Loucy (cell line): ENCODE results near the gene TNFSF4.

Source experiments
- H2AFZ ChIP-seq: fragments of 200-600 bp; sonication (generic); 2 replicates; pipeline ENCODE4 v1.6.0; 2016; ENCODE audit warnings: antibody characterized with exemption, mild to moderate bottlenecking, low read length, moderate library complexity
- H3F3A ChIP-seq: fragments of 200-600 bp; 2 replicates; pipeline ENCODE4 v1.6.0; 2016; ENCODE audit warnings: antibody characterized with exemption, low read depth, mild to moderate bottlenecking
- H3K27me3 ChIP-seq: fragments of 200-600 bp; sonication (generic); 2 replicates; pipeline ENCODE4 v1.6.1; 2014; ENCODE audit warnings: low read length, mild to moderate bottlenecking; ENCODE audit not compliant: insufficient read depth, poor library complexity, severe bottlenecking
- H3K36me3 ChIP-seq: fragments of 200-600 bp; sonication (generic); 2 replicates; pipeline ENCODE4 v1.6.1; 2016; ENCODE audit warnings: low read length; ENCODE audit not compliant: insufficient read depth
- H3K4me1 ChIP-seq: fragments of 200-600 bp; sonication (generic); 2 replicates; pipeline ENCODE4 v1.5.1; 2014; ENCODE audit warnings: low read length, mild to moderate bottlenecking; ENCODE audit not compliant: insufficient read depth, poor library complexity, severe bottlenecking
- H3K4me2 ChIP-seq: fragments of 200-600 bp; sonication (generic); 2 replicates; pipeline ENCODE4 v1.6.0; 2014; ENCODE audit warnings: antibody characterized with exemption, low read length, low read depth, mild to moderate bottlenecking; ENCODE audit not compliant: poor library complexity, severe bottlenecking
- H3K4me3 ChIP-seq: fragments of 200-600 bp; sonication (generic); 2 replicates; pipeline ENCODE4 v1.5.1; 2014; ENCODE audit warnings: low read length, mild to moderate bottlenecking, mixed read lengths; ENCODE audit not compliant: poor library complexity, severe bottlenecking
- H3K79me2 ChIP-seq: fragments of 200-600 bp; sonication (generic); 2 replicates; pipeline ENCODE4 v1.6.1; 2014; ENCODE audit warnings: low read length; ENCODE audit not compliant: insufficient read depth
- H3K9ac ChIP-seq: fragments of 200-600 bp; sonication (generic); 2 replicates; pipeline ENCODE4 v1.6.0; 2014; ENCODE audit warnings: mild to moderate bottlenecking, low read depth, low read length, moderate library complexity; ENCODE audit not compliant: poor library complexity, severe bottlenecking
- H3K9me2 ChIP-seq: fragments of 200-600 bp; sonication (generic); replicated peaks from 2 replicates; pipeline ENCODE4 v1.6.1; 2016; ENCODE audit warnings: low read depth, low read length, mixed read lengths
- H3K9me3 ChIP-seq: fragments of 200-600 bp; sonication (generic); 2 replicates; pipeline ENCODE4 v1.6.1; 2014; ENCODE audit warnings: mild to moderate bottlenecking, antibody characterized with exemption, low read length, low read depth; ENCODE audit not compliant: insufficient read depth
- H4K20me1 ChIP-seq: fragments of 200-600 bp; sonication (generic); 2 replicates; pipeline ENCODE4 v1.6.0; 2014; ENCODE audit warnings: antibody characterized with exemption, low read length, mild to moderate bottlenecking; ENCODE audit not compliant: insufficient read depth, poor library complexity, severe bottlenecking
- CTCF ChIP-seq: fragments of 200-600 bp; sonication (generic); conservative IDR thresholded peaks from 2 replicates; pipeline ENCODE4 v1.5.1; 2014; ENCODE audit warnings: mild to moderate bottlenecking, antibody characterized with exemption, low read length
- EZH2phosphoT487 ChIP-seq: fragments of 200-600 bp; IDR thresholded peaks from 2 replicates; pipeline ENCODE4 v1.6.1; 2018; ENCODE audit warnings: antibody characterized with exemption, mild to moderate bottlenecking, moderate library complexity, borderline replicate concordance

Gene TNFSF4

DNA sequence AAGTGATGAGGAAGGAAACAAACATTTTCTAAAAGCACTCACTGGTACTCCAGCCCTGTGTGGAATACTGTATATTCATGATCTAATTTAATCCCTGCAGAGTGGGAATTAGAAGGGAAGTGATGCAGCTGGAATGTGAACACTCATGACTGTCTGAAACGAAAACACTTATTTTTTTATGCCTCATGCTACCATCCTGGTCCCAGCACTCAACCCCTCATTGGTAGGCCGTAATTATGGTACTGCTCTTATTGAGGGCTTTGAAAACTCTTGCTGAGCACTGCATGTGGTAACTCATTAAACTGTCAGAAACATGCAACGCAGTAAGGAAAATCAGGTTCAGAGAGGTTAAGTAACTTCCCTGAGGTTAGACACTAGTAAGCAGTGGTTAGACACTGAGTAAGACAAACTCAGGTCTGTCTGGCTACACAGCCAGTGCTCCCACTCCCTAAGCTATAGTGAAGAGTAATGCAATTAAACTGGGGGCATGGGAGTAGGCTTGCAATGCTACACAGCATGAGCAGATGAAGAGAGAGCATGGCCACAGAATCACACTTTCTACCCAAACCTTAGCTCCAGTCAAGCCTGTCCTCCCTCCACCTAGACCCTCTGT is 17.3 kb upstream of the TNFSF4 start:
- H3K4me3 ChIP-seq, result peak overlapping the region; percentile 2
- H3F3A ChIP-seq, result no peaks in the 10 kb centered on the region
- TF ChIP-seq CTCF, result no peak
- no peak for TF ChIP-seq EZH2phosphoT487
- no peaks in the 10 kb centered on the region for H3K79me2 ChIP-seq
- peaks cover 48% of the 10 kb centered on the region for H3K4me1 ChIP-seq
- no peaks in the 10 kb centered on the region for H3K9me2 ChIP-seq
- no peaks in the 10 kb centered on the region for H3K36me3 ChIP-seq
- no peaks in the 10 kb centered on the region for H3K27me3 ChIP-seq
- peak overlapping the region; percentile 65 for H2AFZ ChIP-seq
- no peak overlapping the region for H3K9ac ChIP-seq
- H3K9me3 ChIP-seq, result no peaks in the 10 kb centered on the region
- H4K20me1 ChIP-seq, result no peaks in the 10 kb centered on the region
- peak overlapping the region; percentile 34 for H3K4me2 ChIP-seq

- Histone ChIP-seq H3F3A (no peaks in the 10 kb centered on the region), H3K79me2 (no peaks in the 10 kb centered on the region), H3K4me1 (peaks cover 52% of the 10 kb centered on the region), H3K9me3 (no peaks in the 10 kb centered on the region), H3K4me3 (no peak overlapping the region), H2AFZ (peak overlapping the region; percentile 65), H3K36me3 (no peaks in the 10 kb centered on the region), H3K4me2 (peak overlapping the region; percentile 28), H3K27me3 (no peaks in the 10 kb centered on the region), H3K9me2 (no peaks in the 10 kb centered on the region), H3K9ac (no peak overlapping the region), H4K20me1 (no peaks in the 10 kb centered on the region)
- TF ChIP-seq CTCF (no peak), EZH2phosphoT487 (no peak)
Observed at GRCh38 chr1:173223031-173223380, 15.9 kb upstream of the TNFSF4 start.

GRCh38 chr1:173222149-173223030 is 15.3 kb upstream of the TNFSF4 start:
- H3K79me2 ChIP-seq, result no peaks in the 10 kb centered on the region
- H3K4me2 ChIP-seq, result peak overlapping the region; percentile 28
- H3F3A ChIP-seq, result no peaks in the 10 kb centered on the region
- no peak overlapping the region for H3K4me3 ChIP-seq
- no peak for TF ChIP-seq EZH2phosphoT487
- no peak for TF ChIP-seq CTCF
- peak overlapping the region; percentile 65 for H2AFZ ChIP-seq
- H4K20me1 ChIP-seq, result no peaks in the 10 kb centered on the region
- no peaks in the 10 kb centered on the region for H3K27me3 ChIP-seq
- no peaks in the 10 kb centered on the region for H3K36me3 ChIP-seq
- no peaks in the 10 kb centered on the region for H3K9me3 ChIP-seq
- no peaks in the 10 kb centered on the region for H3K9me2 ChIP-seq
- H3K4me1 ChIP-seq, result peaks cover 52% of the 10 kb centered on the region
- no peak overlapping the region for H3K9ac ChIP-seq
